Stimulated activated CD8-positive, alpha-beta memory T cell treated with anti-CD3 and anti-CD28 coated beads, Interleukin-4, amount 100 ng/mL, for 24 hours (primary cell): Measurements from ENCODE around the gene SLMAP.

Experiments
- DNase-seq: peaks from one replicate; pipeline ENCODE4 v3.0.0-alpha.2; 2020; ENCODE audit warnings: low read depth

SLMAP gene

GRCh38 chr3:57893668-57894067 is 137.6 kb downstream of the SLMAP start:
- DNase-seq = no peak

DNA sequence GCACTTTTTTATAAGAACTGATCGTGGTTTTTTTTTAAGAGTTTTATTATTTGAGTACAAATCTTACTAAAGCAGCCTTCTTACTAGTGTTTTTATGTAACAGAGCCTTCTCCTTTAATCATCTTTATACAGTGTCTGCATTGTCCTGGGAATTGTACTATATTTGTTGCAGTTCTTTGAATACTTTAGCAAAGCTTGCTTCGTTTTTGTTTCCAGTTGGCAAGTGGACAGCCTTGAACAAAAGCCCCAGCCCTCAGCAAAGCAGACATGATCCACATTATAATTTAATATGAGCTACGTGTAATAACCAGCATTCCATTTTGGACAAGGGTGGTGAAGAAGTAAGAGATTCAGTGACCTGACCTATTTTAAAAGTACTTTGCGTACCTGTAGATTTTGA is 139.9 kb downstream of the SLMAP start:
- no peak for DNase-seq

- DNase-seq = no peak
Observed at GRCh38 chr3:57896691-57897090, 140.6 kb downstream of the SLMAP start.

- DNase-seq = no peak
Observed at GRCh38 chr3:57900786-57901185, 144.7 kb downstream of the SLMAP start.

DNA sequence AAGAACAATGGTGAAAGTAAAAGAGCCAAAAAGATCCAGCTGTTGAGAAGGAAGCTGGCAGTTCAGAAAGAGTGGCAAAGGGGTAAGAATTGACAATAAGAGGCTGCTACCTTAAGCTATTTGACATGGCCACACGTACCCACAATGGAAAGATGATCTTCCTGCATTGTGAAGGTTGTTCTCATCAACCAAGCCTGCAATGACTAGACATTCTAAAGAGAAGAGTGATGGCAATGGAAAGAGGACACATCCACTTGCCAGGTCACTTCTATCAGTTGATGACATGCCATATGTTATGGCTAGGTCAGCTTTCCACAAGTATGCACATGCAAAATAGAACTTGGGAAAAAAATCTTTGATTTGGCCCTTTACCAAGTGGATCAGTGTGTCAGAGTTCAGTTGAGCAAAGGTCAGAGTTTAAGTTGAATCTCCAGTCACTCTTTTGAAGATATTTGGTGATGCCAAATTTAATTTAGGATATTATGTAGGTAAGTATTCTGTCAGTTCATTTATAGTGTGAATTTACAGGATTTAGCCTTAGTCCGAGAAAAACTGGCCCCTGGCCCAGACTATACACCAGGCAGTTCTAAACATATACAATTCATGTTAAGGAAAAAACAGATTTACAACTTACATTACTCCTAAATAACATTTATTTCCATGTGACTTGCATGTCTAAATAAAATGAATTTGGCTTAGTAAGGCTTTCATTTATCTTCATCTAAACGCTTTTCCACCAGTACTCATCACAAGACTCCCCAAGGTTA is 147.2 kb downstream of the SLMAP start:
- no peak for DNase-seq

- DNase-seq = no peak
Observed at GRCh38 chr3:57910990-57911389, 154.9 kb downstream of the SLMAP start.

DNA sequence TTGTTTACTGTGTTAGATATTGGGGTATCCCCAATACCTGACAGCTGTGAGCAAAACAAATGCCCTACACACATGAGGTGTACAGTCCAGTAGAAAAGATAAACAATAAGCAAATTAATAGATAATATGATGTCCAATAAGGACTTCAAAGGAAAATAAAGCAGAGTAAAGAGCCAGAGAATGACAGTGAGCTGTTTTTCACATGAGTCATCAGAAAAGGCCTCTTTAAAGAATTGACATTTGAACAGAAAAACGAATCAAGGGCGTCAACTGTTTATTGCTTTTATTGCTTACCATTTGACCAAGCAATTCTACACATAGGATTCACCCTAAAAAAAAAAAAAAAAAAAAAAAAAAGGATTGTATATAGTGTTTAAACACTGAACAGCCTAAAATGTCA is 155.5 kb downstream of the SLMAP start:
- DNase-seq = no peak

DNA sequence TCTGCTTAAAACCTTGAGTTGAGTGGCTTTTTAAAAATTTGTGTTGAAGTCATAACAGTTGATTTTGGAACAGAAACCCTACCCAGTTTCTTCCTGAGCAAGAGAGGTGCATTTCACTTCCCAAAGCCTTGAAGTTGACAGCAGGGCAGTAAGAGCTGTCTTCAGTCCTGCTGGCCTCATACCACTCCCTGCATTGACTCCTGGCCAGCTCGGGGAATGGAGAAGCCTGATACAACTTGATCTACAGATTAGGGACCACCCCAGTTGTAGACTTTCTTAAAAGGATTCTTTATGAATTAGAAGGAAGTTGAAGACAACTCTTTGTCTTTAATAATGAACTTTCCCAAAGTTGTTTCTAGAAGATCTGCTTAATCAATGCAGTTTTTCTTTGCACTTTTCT is 161.5 kb downstream of the SLMAP start:
- no peak for DNase-seq

GRCh38 chr3:57918123-57918837 is 162.2 kb downstream of the SLMAP start:
- no peak for DNase-seq

GRCh38 chr3:57919987-57920386 is 163.9 kb downstream of the SLMAP start:
- DNase-seq = no peak

- DNase-seq = no peak
Observed at GRCh38 chr3:57923101-57923500, 167.0 kb downstream of the SLMAP start.

- DNase-seq = no peak
Observed at GRCh38 chr3:57923752-57924151, 167.6 kb downstream of the SLMAP start.

DNA sequence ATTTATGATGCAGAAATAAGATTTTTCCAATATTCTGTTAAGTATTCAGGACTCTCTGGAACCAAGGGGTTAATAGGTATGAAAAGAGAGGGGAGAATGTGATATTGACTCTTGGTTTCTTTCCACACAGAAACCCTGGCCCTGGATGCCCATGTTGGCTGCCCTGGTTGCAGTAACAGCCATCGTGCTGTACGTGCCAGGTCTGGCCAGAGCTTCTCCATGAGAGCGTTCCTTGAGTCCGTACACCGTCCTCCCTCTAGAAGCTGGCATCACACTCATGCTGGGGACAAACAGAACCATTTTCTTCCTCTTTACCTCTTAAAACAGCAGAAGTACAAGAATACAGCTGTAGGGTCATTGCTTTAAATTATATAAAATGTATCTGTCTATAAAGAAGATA is 171.1 kb downstream of the SLMAP start:
- DNase-seq = no peak

DNA sequence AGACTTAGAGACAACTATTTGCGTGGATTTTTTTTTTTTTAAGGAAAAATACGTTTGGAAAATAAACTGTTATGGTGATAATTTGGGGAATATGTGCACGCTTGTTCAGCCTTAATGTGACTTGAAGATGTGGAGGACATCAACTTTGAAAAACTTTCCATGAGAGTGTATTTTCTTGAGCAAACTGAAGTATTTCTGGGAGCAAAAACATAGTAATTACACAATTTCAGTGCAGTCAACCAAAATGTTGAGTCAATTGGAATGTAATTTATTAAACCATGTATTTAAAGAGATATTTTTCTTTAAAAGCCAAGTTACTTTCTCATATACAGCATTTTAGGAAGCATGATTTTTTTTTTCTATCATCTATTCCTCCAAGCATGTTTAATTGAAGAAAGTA is 171.8 kb downstream of the SLMAP start:
- no peak for DNase-seq

GRCh38 chr3:57928511-57928910 is 172.4 kb downstream of the SLMAP start:
- DNase-seq = no peak

DNA sequence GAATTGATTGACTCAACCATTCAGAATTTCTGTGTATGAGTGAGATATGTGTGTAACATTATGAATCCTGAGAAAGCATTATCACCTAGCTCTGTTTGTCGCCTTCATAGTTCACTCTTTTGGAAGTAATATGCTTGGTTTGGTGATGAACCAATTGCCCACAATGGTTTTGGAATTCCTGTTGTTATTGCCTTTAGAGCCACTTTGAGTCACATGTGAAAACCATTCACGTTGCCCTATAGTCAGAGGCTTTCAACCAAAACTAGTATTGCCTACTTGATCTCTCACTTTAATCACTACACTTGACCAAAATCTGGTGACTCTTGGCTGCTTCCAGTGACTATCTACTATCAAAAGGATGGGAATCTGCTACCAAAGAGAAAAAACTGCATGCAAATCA is 173.9 kb downstream of the SLMAP start:
- DNase-seq = no peak

DNA sequence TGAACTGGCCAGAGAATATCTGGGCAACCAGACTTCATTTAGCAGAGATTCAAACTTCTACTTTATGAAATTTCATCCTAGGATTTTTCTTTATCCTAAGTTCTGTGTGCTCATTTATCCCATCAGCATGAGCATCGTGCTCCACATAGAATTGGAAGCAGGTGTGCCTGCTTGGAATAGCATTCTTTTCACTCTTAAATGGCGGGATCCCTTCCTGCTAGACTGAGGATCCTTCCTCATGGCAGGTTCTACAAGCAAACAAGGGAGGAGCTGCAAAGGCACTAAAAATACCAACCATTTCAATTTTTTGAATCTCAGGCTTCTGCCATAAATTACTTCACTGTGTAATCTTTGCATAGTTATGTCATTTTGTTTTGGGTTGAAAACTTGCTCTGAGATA is 177.5 kb downstream of the SLMAP start:
- DNase-seq = no peak

- DNase-seq = no peak
Observed at GRCh38 chr3:57934373-57934772, 178.3 kb downstream of the SLMAP start.

DNA sequence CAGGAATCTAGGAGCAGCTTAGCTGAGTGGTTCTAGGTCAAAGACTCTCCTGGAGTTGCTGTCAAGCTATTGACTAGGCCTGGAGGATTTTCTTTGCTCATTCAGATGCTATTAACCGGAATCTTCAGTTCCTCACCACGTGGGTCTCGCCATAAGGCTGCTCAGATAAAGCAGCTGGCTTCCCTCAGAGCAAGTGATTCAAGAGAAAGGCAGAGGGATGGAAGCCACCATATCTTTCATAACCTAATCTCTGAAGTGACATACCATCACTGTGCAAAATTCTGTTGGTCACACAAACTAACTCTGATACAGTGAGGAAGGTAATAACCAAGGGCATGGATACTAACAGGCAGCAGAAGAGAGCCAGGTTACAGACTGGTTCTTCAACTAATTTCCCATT is 179.4 kb downstream of the SLMAP start:
- DNase-seq = no peak

GRCh38 chr3:57937092-57937491 is 181.0 kb downstream of the SLMAP start:
- DNase-seq = no peak

DNA sequence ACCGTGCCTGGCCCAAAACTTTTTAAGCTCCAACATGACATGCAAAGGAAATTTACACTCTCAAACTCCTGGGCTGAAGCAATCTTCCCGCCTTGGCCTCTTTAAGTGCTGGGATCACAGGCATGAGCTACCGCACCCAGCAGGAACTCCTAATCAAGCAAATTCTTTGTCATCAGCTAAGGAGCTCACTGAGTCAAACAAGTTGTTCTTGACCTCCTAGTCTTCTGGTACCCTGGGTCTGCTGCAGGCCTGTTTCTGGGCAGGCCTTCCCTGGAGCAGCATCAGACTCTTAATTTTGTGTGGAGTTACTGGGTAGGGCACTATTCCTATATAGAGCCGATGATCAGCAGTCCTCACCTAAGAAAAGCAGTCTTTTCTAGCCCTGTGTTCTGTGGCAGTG is 183.7 kb downstream of the SLMAP start:
- DNase-seq = no peak

DNA sequence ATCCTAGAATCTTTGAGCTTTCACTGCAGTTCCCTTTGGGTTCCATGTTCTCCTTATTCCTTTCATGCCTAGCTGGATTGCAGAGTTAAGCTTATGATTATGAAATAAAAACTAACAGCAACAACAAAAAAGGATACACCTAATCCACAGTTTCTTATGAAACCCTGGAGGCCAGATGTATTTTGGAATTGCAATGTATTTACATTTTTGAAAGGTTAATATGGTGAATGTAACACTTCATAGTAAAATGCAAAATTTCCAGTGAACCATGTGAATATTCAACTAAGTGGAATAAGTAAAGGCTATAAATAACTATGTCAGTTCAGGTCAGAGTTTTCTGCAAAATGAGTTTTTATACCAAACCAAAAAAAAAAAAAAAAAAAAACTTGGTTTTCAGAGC is 186.3 kb downstream of the SLMAP start:
- DNase-seq = no peak

DNA sequence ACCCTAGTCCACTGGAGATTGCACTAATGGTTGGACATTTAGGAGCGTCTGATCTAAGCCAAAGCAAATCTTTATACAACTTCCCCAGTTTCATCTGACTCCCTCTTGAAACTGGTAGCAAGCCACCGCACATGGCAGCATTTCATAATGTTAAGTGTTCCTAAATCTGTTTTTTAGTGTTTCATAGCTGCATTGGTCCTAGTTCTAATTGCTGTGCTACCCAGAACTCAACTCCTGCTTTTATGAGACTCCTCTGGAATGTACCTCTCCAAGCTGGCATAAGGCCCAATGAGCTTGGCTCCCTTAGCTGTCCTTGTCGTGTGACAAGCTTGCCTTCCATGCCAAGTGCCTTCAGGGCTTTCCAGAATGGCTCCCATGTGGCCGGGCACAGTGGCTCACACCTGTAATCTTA is 186.8 kb downstream of the SLMAP start:
- no peak for DNase-seq
